GM18867 (cell line): ENCODE results near the gene ATG5.

ENCODE experiments used
- ATAC-seq: cut with Tn5 transposase; IDR thresholded peaks from one replicate; pipeline ENCODE4 v1.9.1; 2021; ENCODE audit warnings: mild to moderate bottlenecking, moderate library complexity; ENCODE audit not compliant: unreplicated experiment

Gene ATG5

GRCh38 chr6:106184629-106185028, 140.9 kb downstream of the ATG5 start:
- ATAC-seq, result no peak

- no peak for ATAC-seq
Measured at GRCh38 chr6:106183430-106183829, 142.1 kb downstream of the ATG5 start.

DNA sequence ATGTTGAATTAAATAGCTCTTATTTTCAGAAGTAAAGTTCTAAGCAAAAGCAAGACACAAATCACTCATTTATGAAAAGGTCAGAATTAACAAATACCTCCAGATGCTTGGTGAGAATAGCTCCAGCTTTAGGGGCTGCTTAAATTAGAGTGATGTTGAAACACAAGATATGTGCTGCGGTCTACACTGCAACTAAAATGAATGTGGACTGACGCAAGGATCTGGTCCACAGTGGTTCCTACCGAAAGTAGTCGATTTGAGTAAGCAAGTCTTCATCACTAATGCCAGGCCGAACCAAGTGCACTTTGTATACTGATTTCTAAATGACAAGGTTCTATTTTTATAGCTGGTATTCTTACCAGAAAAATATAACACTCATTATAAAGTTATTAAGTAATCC, 143.1 kb downstream of the ATG5 start:
- ATAC-seq, result peak; percentile 82

- peak; percentile 36 for ATAC-seq
Measured at GRCh38 chr6:106181664-106182418, 143.7 kb downstream of the ATG5 start.

DNA sequence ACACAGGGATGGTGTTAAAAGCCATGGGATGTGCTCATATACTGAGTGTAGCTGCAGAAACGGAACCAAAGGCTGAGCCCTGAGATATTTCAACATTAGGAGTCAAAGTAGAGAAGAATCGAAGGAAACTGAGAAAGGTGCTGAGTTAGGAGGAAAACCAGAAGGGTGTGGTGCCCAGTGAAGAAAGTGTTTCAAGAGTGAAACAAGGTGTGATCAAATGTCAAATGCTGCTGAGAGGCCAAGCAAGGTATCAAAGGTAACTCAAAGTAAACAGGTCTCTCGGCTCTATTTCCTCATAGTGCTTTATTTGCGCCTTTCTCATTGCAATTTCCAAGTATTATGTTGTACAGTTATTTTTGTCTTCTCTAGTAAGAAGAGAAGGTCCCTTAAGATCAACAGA, 145.4 kb downstream of the ATG5 start:
- no peak for ATAC-seq

DNA sequence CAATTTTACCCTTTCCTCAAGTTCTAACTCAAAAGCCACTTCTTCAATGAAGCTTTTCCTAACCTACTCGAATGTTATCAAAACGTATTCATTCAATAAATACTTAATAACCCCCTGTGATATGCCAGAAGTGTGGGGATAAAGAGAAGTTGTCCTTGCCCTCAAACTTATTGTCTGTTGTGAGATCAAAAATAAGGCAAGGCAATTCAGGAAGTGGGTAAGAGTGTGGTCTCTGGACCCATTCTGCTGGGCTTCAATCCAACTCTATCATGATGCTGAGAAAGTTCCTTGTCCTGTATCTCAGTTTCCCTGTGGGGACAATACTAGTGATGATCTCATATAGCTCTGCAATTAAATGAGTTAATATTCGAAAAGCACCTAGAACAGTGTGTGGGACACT, 146.7 kb downstream of the ATG5 start:
- no peak for ATAC-seq

DNA sequence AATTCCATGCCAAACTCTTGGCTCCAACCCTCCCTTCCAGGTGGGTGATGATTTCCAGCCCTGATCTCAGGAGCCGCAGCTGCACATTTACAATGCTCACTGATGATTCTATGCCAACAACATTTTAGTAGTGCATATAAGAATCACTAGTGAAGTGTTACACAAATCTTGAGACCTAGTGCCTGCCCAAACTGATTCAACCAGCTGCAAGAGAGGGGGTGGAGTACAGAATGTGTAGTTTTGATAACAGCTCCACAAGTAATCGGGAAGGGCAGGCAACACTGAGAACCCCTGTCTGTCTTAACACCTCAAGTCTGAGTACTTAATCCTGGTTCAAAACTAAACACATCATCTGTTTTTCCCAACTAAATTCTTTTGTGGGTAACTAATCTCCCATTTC, 147.8 kb downstream of the ATG5 start:
- ATAC-seq, result no peak

DNA sequence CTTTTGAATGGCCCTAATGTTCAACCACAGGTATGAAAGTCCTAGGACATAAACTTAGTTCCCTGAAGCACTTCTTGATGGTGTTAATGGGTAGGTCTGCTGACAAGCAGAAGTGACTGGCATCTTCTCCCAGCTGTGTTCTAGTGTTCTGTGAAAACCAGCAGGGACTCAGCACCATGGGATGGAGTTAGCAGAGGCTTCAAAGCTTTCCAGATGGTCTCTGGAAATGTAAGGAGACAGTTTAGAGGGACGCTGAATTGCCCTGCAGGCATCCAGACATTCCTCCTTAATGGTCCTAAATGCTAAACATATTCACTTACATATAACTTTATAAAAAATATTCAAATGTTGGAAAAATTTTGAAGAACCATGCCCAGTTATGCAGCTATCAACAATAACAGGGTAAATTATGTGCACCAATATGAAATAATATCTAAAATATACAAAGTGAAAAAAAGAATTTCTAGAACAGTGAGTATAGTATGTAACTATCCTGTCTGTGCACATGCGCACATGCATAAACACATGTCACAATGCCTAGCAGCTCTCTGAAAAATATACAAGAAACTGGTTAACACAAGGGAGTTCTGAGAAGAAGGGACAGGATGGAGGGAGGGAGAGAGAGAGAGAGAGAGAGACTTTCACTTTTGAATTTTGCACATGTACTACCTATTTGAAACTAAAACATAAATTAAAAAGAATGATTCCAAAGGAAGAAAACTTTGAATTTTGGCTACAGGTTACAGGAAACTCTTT, 152.3 kb downstream of the ATG5 start:
- no peak for ATAC-seq

DNA sequence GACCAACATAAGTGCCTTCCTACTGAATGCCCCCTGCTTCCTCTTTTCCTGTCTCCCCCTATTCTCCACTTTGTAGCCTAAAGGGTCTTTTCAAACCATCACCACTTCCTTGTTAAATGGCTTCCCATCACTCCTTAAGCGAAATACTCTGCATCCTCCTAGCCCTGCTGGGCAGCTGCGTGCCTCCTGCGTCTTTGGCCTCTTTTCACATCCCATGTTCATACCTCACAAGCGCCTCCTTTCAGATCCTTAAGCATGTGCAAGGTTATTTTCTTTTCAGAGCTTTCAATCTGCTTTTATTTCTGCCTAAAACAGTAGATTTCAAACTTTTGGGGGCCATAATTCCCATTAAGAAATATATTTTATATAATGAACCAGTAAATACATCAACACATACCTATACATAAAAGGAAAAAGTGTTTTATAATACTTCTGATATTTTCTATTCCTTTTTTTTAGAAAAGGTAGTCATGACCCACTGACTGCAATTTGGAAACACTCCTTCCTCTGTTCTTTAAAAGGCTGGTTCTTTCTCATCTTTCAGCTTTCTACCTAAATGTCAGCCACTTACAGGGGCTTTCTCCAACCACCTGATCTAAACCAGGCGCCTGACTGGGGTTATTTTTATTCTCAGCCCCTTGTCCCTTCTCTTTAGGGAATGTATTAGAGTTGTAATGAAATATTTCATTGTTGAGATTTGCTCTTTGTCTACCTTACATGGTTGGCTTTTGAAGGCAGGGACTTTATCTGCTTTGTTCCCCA, 155.3 kb downstream of the ATG5 start:
- ATAC-seq, result no peak

DNA sequence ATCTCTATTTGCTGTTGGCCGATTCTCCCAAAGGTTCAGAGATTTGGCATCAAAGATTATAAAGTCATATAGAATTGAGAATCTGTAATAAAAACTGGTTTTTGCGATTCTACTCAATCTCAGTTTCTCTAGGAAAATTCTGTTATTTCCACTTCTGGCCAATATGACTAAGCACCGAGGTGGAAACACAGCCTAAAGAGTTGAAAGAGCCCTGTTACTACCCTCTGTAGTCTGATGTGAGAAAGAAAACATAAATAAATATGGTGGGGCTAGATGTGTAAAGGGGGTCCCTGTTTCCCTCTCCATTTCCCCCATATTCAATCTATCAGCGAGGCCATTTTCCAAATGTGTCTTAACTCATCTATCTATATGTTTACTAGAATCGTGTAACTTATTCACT, 156.0 kb downstream of the ATG5 start:
- no peak for ATAC-seq

DNA sequence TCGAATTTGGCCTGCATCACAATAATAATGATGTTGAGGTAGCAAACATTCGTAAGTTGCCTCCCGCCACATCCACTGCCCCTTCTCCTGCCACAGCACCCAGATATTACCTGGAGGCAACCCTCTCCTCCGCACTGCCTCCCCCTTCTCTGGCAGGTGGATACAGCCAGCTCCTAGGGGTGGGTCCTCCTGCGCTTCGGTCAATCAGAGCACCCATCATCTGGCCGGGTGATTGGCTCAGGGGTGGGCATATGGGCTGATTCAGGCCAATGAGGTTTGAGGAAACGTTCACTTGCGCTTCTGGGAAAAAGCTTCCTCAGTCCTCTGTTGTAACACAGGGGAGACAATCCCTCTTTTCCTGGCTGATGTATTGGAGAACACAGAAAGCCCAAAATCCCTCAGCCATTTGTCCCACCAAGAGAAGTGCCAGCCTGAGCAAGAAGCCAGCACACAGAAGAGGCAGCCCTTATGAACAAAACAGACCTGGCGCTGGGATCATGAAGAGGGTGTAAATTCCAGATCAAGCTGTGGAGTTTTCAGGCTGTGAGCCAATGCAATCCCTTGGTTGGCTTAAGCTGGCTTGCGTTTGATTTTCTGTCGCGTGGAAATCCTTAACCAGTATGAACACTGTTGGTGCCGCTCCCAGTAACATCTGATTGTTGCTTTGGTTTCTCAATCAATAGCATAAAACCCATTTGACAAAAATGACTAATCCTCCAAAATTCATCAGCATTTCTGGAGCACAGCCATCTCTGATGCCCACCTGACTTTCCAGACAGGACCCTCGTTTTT, 157.3 kb downstream of the ATG5 start:
- ATAC-seq, result no peak

DNA sequence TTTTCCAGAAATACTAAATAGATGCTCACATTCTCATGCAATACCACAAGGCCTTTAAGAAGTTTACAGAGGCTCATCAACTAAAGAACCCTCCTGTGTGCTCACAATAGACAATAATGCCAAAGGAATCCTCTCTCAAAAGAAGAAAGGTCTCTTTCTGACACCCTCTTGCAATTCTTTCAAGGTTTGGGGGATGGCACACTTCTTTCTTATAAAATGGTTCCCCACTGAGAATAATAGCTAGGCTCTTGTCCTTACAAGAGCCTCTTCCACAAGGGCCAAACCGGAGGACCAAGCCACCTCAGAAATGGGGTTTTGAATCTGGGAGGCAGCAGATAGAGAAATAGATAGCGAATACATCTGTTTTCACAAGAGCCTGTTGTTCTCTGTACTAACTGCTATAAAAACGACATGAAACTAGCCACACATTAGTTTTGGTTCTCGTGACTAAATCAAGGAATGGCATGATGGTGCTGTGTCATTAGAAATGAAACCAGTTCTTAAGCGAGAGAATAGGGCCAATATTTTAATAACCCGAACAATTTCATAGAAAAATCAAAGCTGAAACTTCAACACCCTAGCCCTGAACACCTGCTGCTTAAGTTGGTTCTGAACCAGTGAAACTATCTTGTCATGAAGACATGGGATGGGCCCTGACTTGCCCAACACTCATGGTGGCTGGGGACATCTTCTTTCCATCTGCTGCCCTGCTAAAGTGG, 158.3 kb downstream of the ATG5 start:
- ATAC-seq, result peak; percentile 61

DNA sequence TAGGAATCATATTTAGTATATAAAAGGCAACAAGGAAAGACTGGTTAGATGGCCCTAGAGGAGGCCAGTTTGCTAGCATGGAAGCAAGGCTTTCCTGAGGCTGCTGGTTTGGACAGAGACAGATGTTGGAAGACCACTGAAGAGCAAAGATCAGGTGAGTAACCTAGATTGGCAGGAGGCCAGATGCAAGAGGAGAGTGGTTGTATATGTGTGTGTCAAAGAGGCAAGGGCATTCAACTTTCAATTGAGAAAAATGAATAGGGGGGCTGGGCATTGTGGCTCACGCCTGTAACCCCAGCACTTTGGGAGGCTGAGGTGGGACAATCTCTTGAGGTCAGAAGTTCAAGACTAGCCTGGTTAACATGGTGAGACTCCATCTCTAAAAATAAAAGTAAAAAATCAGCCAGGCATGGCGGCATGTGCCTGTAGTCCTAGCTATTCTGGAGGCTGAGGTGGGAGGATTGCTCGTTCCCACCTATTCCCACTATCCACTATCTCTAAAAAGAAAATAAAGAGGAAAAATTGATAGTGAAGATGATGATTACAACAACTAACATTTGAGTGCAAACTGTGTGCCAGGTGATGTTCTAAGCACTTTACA, 159.6 kb downstream of the ATG5 start:
- ATAC-seq, result no peak

DNA sequence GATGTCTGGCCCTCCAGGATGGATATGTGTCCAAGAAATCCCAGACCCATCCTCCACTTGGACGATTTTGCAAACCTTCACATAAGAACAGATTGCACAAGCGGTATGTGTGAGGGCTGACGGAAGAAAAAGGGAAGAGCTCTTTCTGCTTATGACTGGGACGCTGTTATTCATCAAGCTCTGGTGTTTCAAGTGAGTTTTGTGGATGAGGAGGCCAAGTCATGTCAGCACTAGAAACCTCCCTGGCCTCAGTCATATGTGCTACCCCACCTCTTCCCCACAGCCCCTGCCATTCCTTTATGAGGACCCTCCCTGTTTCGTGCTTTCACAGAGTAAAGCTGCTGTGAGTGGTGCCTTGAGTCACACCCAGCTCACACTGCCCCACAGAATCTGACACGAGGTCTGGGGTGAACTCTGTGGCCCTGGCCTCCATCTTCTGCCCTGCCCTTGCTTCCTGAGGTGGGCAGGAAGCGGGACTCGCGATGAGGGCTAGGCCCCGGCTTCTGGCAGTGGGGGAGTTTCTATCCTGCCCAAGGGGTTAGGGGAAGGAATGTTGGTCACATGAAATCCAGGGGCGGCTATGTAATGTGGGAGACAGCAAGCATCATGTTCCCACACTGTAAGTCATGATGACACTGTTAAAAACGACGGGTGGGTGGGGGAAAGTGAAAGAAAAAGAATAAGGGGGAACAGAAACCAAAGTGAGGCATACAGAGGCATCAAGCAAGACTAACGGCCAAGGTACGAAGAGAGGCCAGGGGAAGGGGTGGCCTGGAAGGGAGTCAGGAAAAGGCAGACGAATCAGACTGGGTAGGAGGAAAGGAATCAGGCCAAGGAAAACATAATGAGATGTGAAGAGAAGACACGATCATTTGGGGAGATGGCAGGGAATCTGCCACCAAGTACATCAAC, 161.3 kb downstream of the ATG5 start:
- peak; percentile 39 for ATAC-seq

DNA sequence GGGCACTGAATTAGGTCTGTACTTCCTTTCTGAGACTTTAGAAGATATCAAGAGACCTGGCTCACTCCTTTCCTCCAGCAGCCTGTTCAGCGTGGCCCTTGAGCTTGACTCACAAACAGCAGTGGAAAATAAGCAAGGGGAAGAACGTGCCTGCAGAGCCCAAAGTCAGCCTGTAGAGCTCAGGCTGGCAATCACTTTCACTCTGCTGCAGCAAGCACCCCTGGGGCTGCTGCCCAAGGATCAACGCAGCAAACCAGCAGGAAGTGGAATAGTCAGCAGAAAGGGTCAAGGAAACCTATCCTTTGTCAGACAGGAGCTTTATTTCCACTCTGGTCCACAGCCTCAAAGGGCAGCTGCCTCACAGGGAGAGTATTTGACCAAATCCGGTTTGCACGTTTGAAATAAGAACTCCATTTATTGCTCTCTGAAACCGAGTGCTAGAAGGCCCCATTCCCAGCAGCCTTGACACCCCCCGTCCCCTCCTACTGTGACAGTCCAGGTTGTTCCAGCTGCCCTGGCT, 162.1 kb downstream of the ATG5 start:
- peak; percentile 30 for ATAC-seq

GRCh38 chr6:106162921-106163320, 162.6 kb downstream of the ATG5 start:
- ATAC-seq, result no peak

- ATAC-seq, result no peak
Measured at GRCh38 chr6:106161893-106162292, 163.7 kb downstream of the ATG5 start.

GRCh38 chr6:106161311-106161874, 164.2 kb downstream of the ATG5 start:
- no peak for ATAC-seq
